Adrenal gland (tissue), 12 donors: Measurements from ENCODE around the gene TRABD. TPM values are rescaled to one million over a fixed set of nuclear protein-coding genes. Genes with fewer than 3 reads are reported as not detected.
"Not testable (repeated sequence)": the region's sequence is repeated elsewhere in the genome, so short reads cannot be mapped to it uniquely, and the experiment has no call there.

ENCODE experiments used
- DNase-seq, 7 donors: peaks; one replicate each; pipeline ENCODE4 v3.0.0-alpha.2; 2019 to 2020
- H3K27ac ChIP-seq, 5 donors: fragments of 200-600 bp; sonication (generic) in 4 of 5; 1 replicate in 3 of 5; 2 replicates in 2 of 5; pipeline versions ENCODE4 v1.5.1 to v1.8.0; 2016 to 2020; ENCODE audit warnings: mild to moderate bottlenecking in 1 of 5
- H3K27me3 ChIP-seq: fragments of 200-600 bp; 2 replicates; pipeline ENCODE4 v1.8.0; 2021
- H3K36me3 ChIP-seq, 2 donors: fragments of 200-600 bp; replicated peaks in 1 of 2; 1 replicate in 1 of 2; 2 replicates in 1 of 2; pipeline versions ENCODE4 v1.5.1 to v1.8.0; 2018 to 2022
- H3K4me1 ChIP-seq, 2 donors: fragments of 200-600 bp; replicated peaks in 1 of 2; 1 replicate in 1 of 2; 2 replicates in 1 of 2; pipeline versions ENCODE4 v1.5.1 to v1.8.0; 2018 to 2021
- H3K4me3 ChIP-seq, 4 donors: fragments of 200-600 bp; sonication (generic) in 3 of 4; one replicate each; pipeline ENCODE4 v1.5.1; 2016 to 2018
- H3K9me3 ChIP-seq, 3 donors: fragments of 200-600 bp; sonication (generic) in 1 of 3; replicated peaks in 1 of 3; 1 replicate in 2 of 3; 2 replicates in 1 of 3; pipeline versions ENCODE4 v1.5.1 to v1.8.0; 2016 to 2021
- CTCF ChIP-seq, 6 experiments: fragments of 450-650 bp in 4 of 6; fragments of 200-600 bp in 2 of 6; sonication (generic) in 1 of 6; IDR thresholded peaks; 1 replicate in 5 of 6; 2 replicates in 1 of 6; pipeline versions ENCODE4 v1.5.1 to v1.8.0; 2016 to 2021; ENCODE audit warnings: antibody characterized with exemption in 6 of 6, mild to moderate bottlenecking in 2 of 6, moderate library complexity in 1 of 6
- POLR2A ChIP-seq, 2 donors: fragments of 450-650 bp; IDR thresholded peaks; one replicate each; pipeline ENCODE4 v1.6.1; 2017; ENCODE audit warnings: antibody characterized with exemption in 2 of 2, mild to moderate bottlenecking in 2 of 2, moderate library complexity in 1 of 2
- WGBS, 4 donors: extraction: QIAGEN DNeasy Blood & Tissue Kit in 2 of 4; methylation state at CpG; one replicate each; pipeline versions ENCODE4 v1.1.5 to v1.1.7; 2013 to 2017; 5-methylcytosine and 5-hydroxymethylcytosine counted together
- intact Hi-C, 2 donors: fragments of 100-400 bp; cut with DNase I; formaldehyde crosslinking; loops; one replicate each; pipeline versions ENCODE4 v1.14.1 to v1.15.0; 2022 to 2023
- polyA plus RNA-seq, 3 donors: library from polyadenylated mRNA; stranded (reverse); fragments of 200-250 nt in 2 of 3; fragments of 350-450 nt in 1 of 3; fragmentation: Illumina TruSeq in 1 of 3; extraction: RNeasy Lipid Tissue Mini Kit (QIAGEN cat#74804) in 1 of 3; gene quantifications; one replicate each; pipeline ENCODE4 v1.2.3, GENCODE V29; 2013 to 2014
- total RNA-seq, 9 donors: library from RNA; depleted of rRNA in 4 of 9; stranded (reverse); fragments of >200 nt in 4 of 9; fragments of 120-200 nt in 1 of 9; fragmentation: NEBNext Ultra II Directional in 1 of 9; extraction: Animal tissue kit (Norgen Biotek cat#: 25700) in 1 of 9; gene quantifications; one replicate each; pipeline versions ENCODE4 v1.1.0 to v1.2.4, GENCODE V29; 2013 to 2023
- donor health status: healthy with polysubstance abuse.
- donor health status: Bipolar disorder and iron deficiency.
- donor health status: DM: yes; HTN: yes; CAD: no.
- donor health status: DM: no; HTN: no; CAD: no.
- donor health status: DM: no; HTN: no; CAD: no.
- donor health status: DM: yes; HTN: yes; CAD: no.

TRABD gene
- total and polyA plus RNA-seq, 12 donors: 3.0 to 79.0 (median 28.9) TPM

GRCh38 chr22:50145721-50146438 is 39.8 kb upstream of the TRABD start:
- Histone ChIP-seq H3K9me3 (no peaks in the 10 kb centered on the region), H3K4me3 (no peak overlapping the region), H3K4me1 (no peaks in the 10 kb centered on the region), H3K27me3 (no peaks in the 10 kb centered on the region), H3K36me3 (no peaks in the 10 kb centered on the region), H3K27ac (no peak overlapping the region)
- intact Hi-C loops: loop anchor here in 1 of 2 donors (2.0 kb wide), 1 partner anchor 65 kb away; no protein-coding TSS in a partner anchor
- no peak for TF ChIP-seq CTCF (IDR thresholded peaks at IDR 0.05)
- TF ChIP-seq POLR2A (IDR thresholded peaks at IDR 0.05): no peak
- WGBS, 4 donors: 54 to 62% (median 59%) methylated on average over 24 to 25 of the region's 25 CpGs
- DNase-seq: no peak

- Histone ChIP-seq H3K4me1 (no peaks in the 10 kb centered on the region), H3K9me3 (no peaks in the 10 kb centered on the region), H3K27me3 (no peaks in the 10 kb centered on the region), H3K36me3 (no peaks in the 10 kb centered on the region), H3K4me3 (no peak overlapping the region), H3K27ac (no peak overlapping the region)
- WGBS, 4 donors: 29 to 50% (median 38%) methylated on average over 8 to 27 of the region's 27 CpGs
- peak; percentile 65 to 88 (median 76) for DNase-seq
- TF ChIP-seq CTCF (IDR thresholded peaks at IDR 0.05) (peak; percentile 67 to 84 (median 76)), POLR2A (IDR thresholded peaks at IDR 0.05) (no peak)
- intact Hi-C loops: loop anchor here in 1 of 2 donors (2.0 kb wide), 1 partner anchor 64 kb away; no protein-coding TSS in a partner anchor
These were observed 39.1 kb upstream of the TRABD start for GRCh38 chr22:50146439-50147238.

- not testable (repeated sequence) for H3K27ac ChIP-seq, H3K4me1 ChIP-seq, H3K9me3 ChIP-seq, H3K36me3 ChIP-seq, H3K4me3 ChIP-seq, H3K27me3 ChIP-seq, DNase-seq
- WGBS, 4 donors: 76 to 89% (median 82%) methylated on average over 11 to 14 of the region's 26 CpGs
- intact Hi-C loops: loop anchor here in 1 of 2 donors (2.0 kb wide), 1 partner anchor 63 kb away; no protein-coding TSS in a partner anchor
These were observed 38.2 kb upstream of the TRABD start for GRCh38 chr22:50147258-50148165.

GRCh38 chr22:50148166-50148500 is 37.6 kb upstream of the TRABD start:
- intact Hi-C loops: no loop called here
- DNase-seq: no peak

More at GRCh38 chr22:50148166-50148500, 37.6 kb upstream of the TRABD start:
- TF ChIP-seq CTCF (IDR thresholded peaks at IDR 0.05) (no peak), POLR2A (IDR thresholded peaks at IDR 0.05) (no peak)
- H3K27ac ChIP-seq: no peak overlapping the region
- no peaks in the 10 kb centered on the region for H3K27me3 ChIP-seq
- H3K4me3 ChIP-seq: no peak overlapping the region
- H3K36me3 ChIP-seq: no peaks in the 10 kb centered on the region
- WGBS, 4 donors: 85 to 91% (median 88%) methylated on average over 10 to 12 of the region's 12 CpGs
- H3K4me1 ChIP-seq: no peaks in the 10 kb centered on the region
- H3K9me3 ChIP-seq: no peaks in the 10 kb centered on the region
